Nephron (organoid): Measurements from ENCODE around the gene NFKBIE.
"Not testable (repeated sequence)": the region's sequence is repeated elsewhere in the genome, so short reads cannot be mapped to it uniquely, and the experiment has no call there.

ENCODE experiments used
- H3K27ac Mint-ChIP-seq, 3 experiments: 2 replicates each; pipeline ENCODE4 v1.8.0; 2020; ENCODE audit warnings: mixed read lengths in 3 of 3, mild to moderate bottlenecking in 2 of 3, moderate library complexity in 1 of 3
- H3K27me3 Mint-ChIP-seq: 2 replicates; pipeline ENCODE4 v1.8.0; 2021; ENCODE audit warnings: low read depth, mild to moderate bottlenecking, moderate library complexity, mixed read lengths
- H3K36me3 Mint-ChIP-seq: 2 replicates; pipeline ENCODE4 v1.8.0; 2020; ENCODE audit warnings: low read depth, mixed read lengths
- H3K4me1 Mint-ChIP-seq: 2 replicates; pipeline ENCODE4 v1.8.0; 2020; ENCODE audit warnings: mixed read lengths
- H3K4me3 Mint-ChIP-seq, 3 experiments: 2 replicates each; pipeline ENCODE4 v1.8.0; 2020; ENCODE audit warnings: mild to moderate bottlenecking in 3 of 3, mixed read lengths in 3 of 3, moderate library complexity in 2 of 3
- H3K9me3 Mint-ChIP-seq: 2 replicates; pipeline ENCODE4 v1.8.0; 2020; ENCODE audit warnings: mixed read lengths
- CTCF ChIP-seq, 3 experiments: fragments of 200-600 bp; sonication (generic); IDR thresholded peaks; one replicate each; pipeline ENCODE4 v1.5.0; 2021; ENCODE audit warnings: antibody characterized with exemption in 3 of 3; ENCODE audit not compliant: unreplicated experiment in 3 of 3

Gene NFKBIE, protein sequence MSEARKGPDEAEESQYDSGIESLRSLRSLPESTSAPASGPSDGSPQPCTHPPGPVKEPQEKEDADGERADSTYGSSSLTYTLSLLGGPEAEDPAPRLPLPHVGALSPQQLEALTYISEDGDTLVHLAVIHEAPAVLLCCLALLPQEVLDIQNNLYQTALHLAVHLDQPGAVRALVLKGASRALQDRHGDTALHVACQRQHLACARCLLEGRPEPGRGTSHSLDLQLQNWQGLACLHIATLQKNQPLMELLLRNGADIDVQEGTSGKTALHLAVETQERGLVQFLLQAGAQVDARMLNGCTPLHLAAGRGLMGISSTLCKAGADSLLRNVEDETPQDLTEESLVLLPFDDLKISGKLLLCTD

GRCh38 chr6:44265007-44265721 is at the start of gene NFKBIE:
NFKBIE (minus strand) TSS chr6:44265551; CDS start chr6:44265346, 205 bp downstream.
- H3K27me3 Mint-ChIP-seq, result peaks cover 29% of the 10 kb centered on the region
- H3K4me1 Mint-ChIP-seq, result peaks cover 34% of the 10 kb centered on the region
- no peaks in the 10 kb centered on the region for H3K9me3 Mint-ChIP-seq
- peak within 1 kb of the TSS; percentile 85 to 97 (median 92) for H3K4me3 Mint-ChIP-seq
- peak within 1 kb of the TSS; percentile 53 to 80 (median 80) for H3K27ac Mint-ChIP-seq
- peak; percentile 8 to 28 (median 13) for TF ChIP-seq CTCF (IDR thresholded peaks at IDR 0.05; ENCODE audit: unreplicated experiment in 3 of 3)
- peaks cover 6% of the 10 kb centered on the region for H3K36me3 Mint-ChIP-seq

GRCh38 chr6:44314657-44315056 is 49.3 kb upstream of the NFKBIE start:
- Mint-ChIP-seq H3K36me3 (peaks cover 22% of the 10 kb centered on the region), H3K4me3 (peak overlapping the region in 2 of 3 experiments; percentile 11 to 49), H3K4me1 (peaks cover 14% of the 10 kb centered on the region), H3K27me3 (peaks cover 13% of the 10 kb centered on the region)
- not testable (repeated sequence) for H3K27ac Mint-ChIP-seq, H3K9me3 Mint-ChIP-seq

DNA sequence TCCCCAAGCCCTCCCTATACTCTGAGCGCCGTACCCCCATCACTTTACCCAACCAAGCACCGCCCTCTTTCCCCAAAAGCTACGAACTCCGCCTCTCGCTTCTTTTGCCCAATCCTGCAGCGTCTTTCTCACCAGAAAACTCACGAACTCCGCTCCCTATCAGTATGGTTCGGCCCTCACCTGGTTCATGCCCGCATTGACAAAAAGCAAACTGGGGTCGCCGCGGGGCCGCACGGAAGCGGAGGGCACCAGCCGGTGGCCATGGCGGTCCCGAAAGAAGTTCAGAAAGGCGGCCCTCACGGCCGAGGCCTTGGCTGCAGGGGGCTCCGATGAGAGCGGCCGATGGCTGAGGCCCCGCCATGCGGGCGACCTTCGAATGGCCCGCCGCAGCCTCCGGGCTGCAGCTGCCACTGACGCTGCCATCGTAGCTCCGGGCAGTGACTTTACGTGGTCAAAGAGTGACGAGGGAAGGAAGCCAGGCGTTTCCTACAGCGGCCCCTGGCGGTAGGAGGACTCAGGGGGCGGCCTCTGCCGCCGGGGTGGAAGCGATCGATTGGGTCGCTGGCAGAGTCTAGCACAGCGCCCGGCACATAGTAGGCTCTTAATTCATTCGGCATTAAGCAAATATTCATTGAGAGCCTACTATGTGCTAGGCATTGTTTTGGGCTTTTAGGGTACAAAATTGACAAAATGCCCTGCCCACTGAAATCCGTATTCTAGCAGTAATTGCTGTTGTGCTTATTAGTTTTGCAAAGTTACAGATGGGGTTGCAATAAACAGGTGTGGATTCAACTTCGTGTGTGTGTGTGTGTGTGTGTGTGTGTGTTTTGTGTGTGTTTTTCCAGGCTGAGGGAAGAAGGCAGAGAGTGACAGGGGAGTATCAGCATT is 47.8 kb upstream of the NFKBIE start, which contains the start of gene AARS2:
Gene AARS2, minus strand, starts transcription at position 447 of the 888 bp plus-strand sequence. Its CDS starts 24 bp downstream, at position 423.
- H3K27ac Mint-ChIP-seq, result peak within 1 kb of the TSS; percentile 62 to 89 (median 87)
- H3K36me3 Mint-ChIP-seq, result peaks cover 33% of the 10 kb centered on the region
- peak; percentile 97 to 99 (median 99) for TF ChIP-seq CTCF (IDR thresholded peaks at IDR 0.05; ENCODE audit: unreplicated experiment in 3 of 3)
- H3K9me3 Mint-ChIP-seq, result no peaks in the 10 kb centered on the region
- H3K27me3 Mint-ChIP-seq, result peaks cover 5% of the 10 kb centered on the region
- peak within 1 kb of the TSS; percentile 97 to 100 (median 98) for H3K4me3 Mint-ChIP-seq
- peaks cover 14% of the 10 kb centered on the region for H3K4me1 Mint-ChIP-seq

- Mint-ChIP-seq H3K36me3 (peaks cover 38% of the 10 kb centered on the region), H3K27me3 (no peaks in the 10 kb centered on the region), H3K4me3 (peak overlapping the region; percentile 97 to 100 (median 98)), H3K4me1 (peaks cover 14% of the 10 kb centered on the region), H3K9me3 (no peaks in the 10 kb centered on the region), H3K27ac (no peak overlapping the region)
- TF ChIP-seq CTCF (IDR thresholded peaks at IDR 0.05; ENCODE audit: unreplicated experiment in 3 of 3), result no peak
Measured at GRCh38 chr6:44311767-44312166, 46.4 kb upstream of the NFKBIE start.

- peak overlapping the region; percentile 97 to 100 (median 98) for H3K4me3 Mint-ChIP-seq
- no peak overlapping the region for H3K27ac Mint-ChIP-seq
- peaks cover 38% of the 10 kb centered on the region for H3K36me3 Mint-ChIP-seq
- no peaks in the 10 kb centered on the region for H3K9me3 Mint-ChIP-seq
- H3K27me3 Mint-ChIP-seq, result no peaks in the 10 kb centered on the region
- no peak for TF ChIP-seq CTCF (IDR thresholded peaks at IDR 0.05; ENCODE audit: unreplicated experiment in 3 of 3)
- H3K4me1 Mint-ChIP-seq, result peaks cover 14% of the 10 kb centered on the region
Measured at GRCh38 chr6:44311304-44311703, 46.0 kb upstream of the NFKBIE start.
